Measurements from ENCODE around the gene C1QTNF1. TPM values are rescaled to one million over a fixed set of nuclear protein-coding genes. Genes with fewer than 3 reads are reported as not detected.

Gene C1QTNF1
- total and polyA plus RNA-seq, 2 experiments from 2014 or later, result 9.5 to 13.3 TPM

- no peak for DNase-seq (ENCODE audit: low spot score)
- Histone ChIP-seq H3K4me3 (no peak overlapping the region), H2AFZ (no peak overlapping the region), H3K79me2 (no peaks in the 10 kb centered on the region), H3K27ac (no peak overlapping the region), H3K36me3 (replicated peaks; ENCODE audit: insufficient read depth, low read depth) (no peaks in the 10 kb centered on the region), H3K9me2 (replicated peaks; ENCODE audit: insufficient read depth) (no peaks in the 10 kb centered on the region), H3K27me3 (no peaks in the 10 kb centered on the region), H3K4me2 (no peak overlapping the region), H3K4me1 (ENCODE audit: insufficient read depth) (peaks cover 10% of the 10 kb centered on the region), H4K20me1 (ENCODE audit: insufficient read depth, poor library complexity, severe bottlenecking) (peaks cover 4% of the 10 kb centered on the region), H3K9me3 (ENCODE audit: low read depth) (no peaks in the 10 kb centered on the region)
- WGBS (ENCODE audit: low lambda C conversion rate, missing lambda C conversion rate), result 99% methylated on average over 29 of the region's 29 CpGs
- TF ChIP-seq EZH2phosphoT487 (IDR thresholded peaks at IDR 0.05; ENCODE audit: low read depth, severe bottlenecking, unreplicated experiment), result no peak
These were observed 33.5 kb upstream of the C1QTNF1 start for GRCh38 chr17:78990349-78991016.

DNA sequence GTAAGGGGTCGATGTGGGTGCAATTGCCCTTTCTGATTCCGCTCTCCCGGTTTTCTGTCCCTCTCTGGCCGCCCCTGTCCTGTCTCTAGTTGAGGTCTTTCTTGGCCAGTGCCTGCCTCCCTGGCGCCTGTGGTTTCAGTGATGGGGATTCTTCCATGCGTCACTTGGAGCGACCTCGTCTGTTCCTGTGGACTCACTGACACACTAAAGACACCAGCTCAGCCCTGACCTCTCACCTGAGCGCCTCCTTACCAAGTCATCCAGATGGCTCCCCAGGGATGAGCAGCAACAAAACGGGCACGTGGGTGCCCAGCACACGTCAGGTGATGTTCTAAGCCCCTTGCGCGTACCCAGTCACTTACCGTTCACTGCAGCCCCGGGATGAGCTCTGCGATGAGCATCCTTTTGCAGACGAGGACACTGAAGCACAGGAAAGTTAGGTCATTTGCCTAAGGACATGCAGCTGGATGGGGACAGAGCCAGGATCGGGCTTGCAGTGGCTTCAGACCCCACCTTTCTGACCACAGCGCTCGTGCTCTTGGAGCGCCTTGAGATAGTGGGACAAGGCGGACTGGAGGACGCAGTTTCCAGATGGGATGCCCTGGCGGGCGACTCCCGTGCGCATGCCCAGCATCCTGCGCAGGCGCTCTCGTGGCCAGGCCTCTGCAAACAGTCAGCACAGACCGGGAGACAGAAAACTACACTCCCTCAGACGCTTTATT lies 32.8 kb upstream of the C1QTNF1 start:
- 95% methylated on average over 33 of the region's 33 CpGs for WGBS (ENCODE audit: low lambda C conversion rate, missing lambda C conversion rate)
- no peaks in the 10 kb centered on the region for H3K9me2 ChIP-seq (replicated peaks; ENCODE audit: insufficient read depth)
- DNase-seq (ENCODE audit: low spot score), result no peak

DNA sequence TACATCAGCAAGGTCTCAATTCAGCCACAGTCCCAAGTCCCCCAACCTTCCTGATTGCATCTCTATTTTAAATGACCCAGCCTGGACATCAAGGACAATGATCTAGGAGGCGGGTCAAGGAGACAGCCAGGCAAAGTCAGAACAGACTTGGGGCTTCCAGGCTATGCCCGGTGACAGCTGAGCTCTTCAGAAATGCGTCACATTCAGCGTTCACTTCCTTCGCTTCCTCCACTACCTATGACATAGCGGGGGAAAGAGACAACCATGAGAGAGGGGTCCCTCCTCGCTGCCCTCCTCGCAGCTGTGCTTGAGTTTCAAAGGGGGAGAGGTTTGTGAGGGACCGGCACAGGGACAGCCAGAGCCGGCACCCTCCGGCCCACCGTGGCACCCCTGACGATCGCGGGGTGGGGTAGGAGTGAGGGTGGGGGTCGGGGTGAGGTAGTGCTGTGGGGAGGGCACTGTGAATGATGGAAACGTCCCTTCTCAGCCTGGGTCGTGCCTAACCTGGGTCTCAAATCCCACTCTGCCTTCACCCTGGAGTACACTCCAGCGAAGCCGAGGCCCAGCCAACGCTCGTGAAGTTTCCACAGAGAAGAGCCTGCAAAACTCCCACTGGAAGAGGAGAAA lies 31.9 kb upstream of the C1QTNF1 start:
- H3K9me3 ChIP-seq (ENCODE audit: low read depth), result no peaks in the 10 kb centered on the region
- H2AFZ ChIP-seq, result no peak overlapping the region
- H3K4me2 ChIP-seq, result no peak overlapping the region
- no peaks in the 10 kb centered on the region for H3K27me3 ChIP-seq
- H3K9me2 ChIP-seq (replicated peaks; ENCODE audit: insufficient read depth), result no peaks in the 10 kb centered on the region
- peaks cover 9% of the 10 kb centered on the region for H3K4me1 ChIP-seq (ENCODE audit: insufficient read depth)
- WGBS (ENCODE audit: low lambda C conversion rate, missing lambda C conversion rate), result 95% methylated on average over 20 of the region's 22 CpGs
- no peaks in the 10 kb centered on the region for H3K36me3 ChIP-seq (replicated peaks; ENCODE audit: insufficient read depth, low read depth)
- no peak overlapping the region for H3K4me3 ChIP-seq
- no peak for DNase-seq (ENCODE audit: low spot score)
- H3K27ac ChIP-seq, result no peak overlapping the region
- peaks cover 4% of the 10 kb centered on the region for H4K20me1 ChIP-seq (ENCODE audit: insufficient read depth, poor library complexity, severe bottlenecking)
- TF ChIP-seq EZH2 (IDR thresholded peaks at IDR 0.05; ENCODE audit: borderline replicate concordance) (no peak), EZH2phosphoT487 (IDR thresholded peaks at IDR 0.05; ENCODE audit: low read depth, severe bottlenecking, unreplicated experiment) (no peak)
- TF ChIP-seq, protein P1, sequence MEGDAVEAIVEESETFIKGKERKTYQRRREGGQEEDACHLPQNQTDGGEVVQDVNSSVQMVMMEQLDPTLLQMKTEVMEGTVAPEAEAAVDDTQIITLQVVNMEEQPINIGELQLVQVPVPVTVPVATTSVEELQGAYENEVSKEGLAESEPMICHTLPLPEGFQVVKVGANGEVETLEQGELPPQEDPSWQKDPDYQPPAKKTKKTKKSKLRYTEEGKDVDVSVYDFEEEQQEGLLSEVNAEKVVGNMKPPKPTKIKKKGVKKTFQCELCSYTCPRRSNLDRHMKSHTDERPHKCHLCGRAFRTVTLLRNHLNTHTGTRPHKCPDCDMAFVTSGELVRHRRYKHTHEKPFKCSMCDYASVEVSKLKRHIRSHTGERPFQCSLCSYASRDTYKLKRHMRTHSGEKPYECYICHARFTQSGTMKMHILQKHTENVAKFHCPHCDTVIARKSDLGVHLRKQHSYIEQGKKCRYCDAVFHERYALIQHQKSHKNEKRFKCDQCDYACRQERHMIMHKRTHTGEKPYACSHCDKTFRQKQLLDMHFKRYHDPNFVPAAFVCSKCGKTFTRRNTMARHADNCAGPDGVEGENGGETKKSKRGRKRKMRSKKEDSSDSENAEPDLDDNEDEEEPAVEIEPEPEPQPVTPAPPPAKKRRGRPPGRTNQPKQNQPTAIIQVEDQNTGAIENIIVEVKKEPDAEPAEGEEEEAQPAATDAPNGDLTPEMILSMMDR (IDR thresholded peaks at IDR 0.05; ENCODE audit: poor library complexity), result no peak
- H3K79me2 ChIP-seq, result no peaks in the 10 kb centered on the region

More for the DNA sequence above, 32.8 kb upstream of the C1QTNF1 start:
- Histone ChIP-seq H3K79me2 (no peaks in the 10 kb centered on the region), H3K9me3 (ENCODE audit: low read depth) (no peaks in the 10 kb centered on the region), H3K4me2 (no peak overlapping the region), H4K20me1 (ENCODE audit: insufficient read depth, poor library complexity, severe bottlenecking) (peaks cover 4% of the 10 kb centered on the region), H3K4me3 (no peak overlapping the region), H2AFZ (no peak overlapping the region), H3K36me3 (replicated peaks; ENCODE audit: insufficient read depth, low read depth) (no peaks in the 10 kb centered on the region), H3K27ac (no peak overlapping the region), H3K27me3 (no peaks in the 10 kb centered on the region), H3K4me1 (ENCODE audit: insufficient read depth) (peaks cover 12% of the 10 kb centered on the region)
- TF ChIP-seq EZH2phosphoT487 (IDR thresholded peaks at IDR 0.05; ENCODE audit: low read depth, severe bottlenecking, unreplicated experiment), result no peak
- no peak for TF ChIP-seq EZH2 (IDR thresholded peaks at IDR 0.05; ENCODE audit: borderline replicate concordance)
- TF ChIP-seq, protein P1 (IDR thresholded peaks at IDR 0.05; ENCODE audit: poor library complexity), result no peak

All from hepatocyte (in vitro differentiated cells).